AG09319 (cell line): ENCODE data around the gene UBE2N.

Source experiments
- DNase-seq: peaks from one replicate; pipeline ENCODE4 v3.0.0-alpha.2; 2010; ENCODE audit warnings: low read depth; ENCODE audit errors: extremely low read depth
- TF ChIP-seq, protein P1 (sequence below): IDR thresholded peaks from 2 replicates; pipeline ENCODE4 v1.5.1; 2011; ENCODE audit warnings: low read depth, mild to moderate bottlenecking, inconsistent platforms, low read length, moderate library complexity

The UBE2N gene

DNA sequence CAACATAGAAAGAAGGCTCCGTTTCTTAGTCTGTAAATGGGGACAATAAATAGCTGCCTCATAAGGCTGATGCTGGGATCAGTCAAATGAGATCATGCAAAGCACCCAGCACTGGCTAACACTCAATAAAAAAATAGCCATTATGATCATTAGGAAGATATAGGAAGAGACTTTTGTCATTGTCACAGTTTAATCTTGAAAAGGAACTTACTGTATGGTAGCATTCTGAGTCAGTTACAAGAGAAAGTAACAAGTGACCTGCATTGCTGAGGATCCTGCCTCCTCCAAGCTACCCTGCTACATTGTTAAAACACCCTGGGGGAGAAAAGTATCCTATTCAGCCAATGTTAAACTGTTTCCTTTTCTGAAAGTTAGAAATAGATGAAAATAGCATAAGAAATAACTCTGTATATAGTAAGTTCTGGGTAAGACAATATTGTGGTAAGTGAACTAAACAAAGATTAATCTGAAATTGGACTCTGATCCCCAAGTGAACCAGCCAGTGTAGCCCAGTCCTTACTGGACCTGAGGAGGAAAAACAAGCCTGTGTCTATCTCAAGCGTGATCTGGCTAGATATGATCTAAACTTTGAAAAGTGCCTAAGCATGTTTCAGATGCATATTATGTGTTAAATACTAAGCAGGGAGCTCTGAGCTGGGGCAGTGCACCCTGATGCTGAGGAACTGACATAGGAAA, 67.6 kb downstream of the UBE2N start:
- DNase-seq: no peak
- TF ChIP-seq, protein P1, sequence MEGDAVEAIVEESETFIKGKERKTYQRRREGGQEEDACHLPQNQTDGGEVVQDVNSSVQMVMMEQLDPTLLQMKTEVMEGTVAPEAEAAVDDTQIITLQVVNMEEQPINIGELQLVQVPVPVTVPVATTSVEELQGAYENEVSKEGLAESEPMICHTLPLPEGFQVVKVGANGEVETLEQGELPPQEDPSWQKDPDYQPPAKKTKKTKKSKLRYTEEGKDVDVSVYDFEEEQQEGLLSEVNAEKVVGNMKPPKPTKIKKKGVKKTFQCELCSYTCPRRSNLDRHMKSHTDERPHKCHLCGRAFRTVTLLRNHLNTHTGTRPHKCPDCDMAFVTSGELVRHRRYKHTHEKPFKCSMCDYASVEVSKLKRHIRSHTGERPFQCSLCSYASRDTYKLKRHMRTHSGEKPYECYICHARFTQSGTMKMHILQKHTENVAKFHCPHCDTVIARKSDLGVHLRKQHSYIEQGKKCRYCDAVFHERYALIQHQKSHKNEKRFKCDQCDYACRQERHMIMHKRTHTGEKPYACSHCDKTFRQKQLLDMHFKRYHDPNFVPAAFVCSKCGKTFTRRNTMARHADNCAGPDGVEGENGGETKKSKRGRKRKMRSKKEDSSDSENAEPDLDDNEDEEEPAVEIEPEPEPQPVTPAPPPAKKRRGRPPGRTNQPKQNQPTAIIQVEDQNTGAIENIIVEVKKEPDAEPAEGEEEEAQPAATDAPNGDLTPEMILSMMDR: no peak

DNA sequence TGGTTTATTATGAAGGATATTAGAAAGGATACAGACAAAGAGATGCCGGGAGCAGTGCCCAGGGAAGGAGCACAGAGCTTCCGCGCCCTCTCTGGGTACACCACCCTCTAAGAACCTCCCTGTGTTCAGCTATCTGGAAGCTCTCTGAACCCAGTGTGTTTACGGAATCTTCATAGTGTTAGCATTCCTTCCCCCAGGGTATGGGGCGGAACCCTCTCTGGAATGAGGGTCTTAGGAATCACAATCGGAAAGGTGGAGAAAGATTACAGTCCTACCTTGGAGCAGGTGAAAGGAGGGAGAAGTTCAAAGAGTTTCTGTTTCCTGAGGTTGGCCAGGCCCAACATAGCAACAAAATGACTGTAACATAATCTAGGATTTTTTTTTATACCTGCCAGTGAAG, 70.8 kb downstream of the UBE2N start:
- no peak for DNase-seq
- TF ChIP-seq, protein P1: no peak

DNA sequence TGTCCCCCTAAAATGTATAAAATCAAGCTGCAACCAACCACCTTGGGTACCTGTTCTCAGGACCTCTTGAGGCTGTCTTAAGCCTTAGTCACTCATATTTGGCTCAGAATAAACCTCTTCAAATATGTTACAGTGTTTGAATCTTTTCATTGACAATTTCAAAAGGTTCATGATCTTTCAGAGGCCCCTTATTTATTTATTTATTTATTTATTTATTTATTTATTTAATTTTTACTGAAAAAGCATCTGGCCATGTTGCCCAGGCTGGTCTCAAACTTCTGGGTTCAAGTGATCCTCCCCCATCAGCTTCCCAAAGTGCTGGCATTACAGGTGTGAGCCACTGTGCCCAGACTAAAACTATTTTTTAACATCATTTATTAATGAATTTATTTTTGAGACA, 72.2 kb downstream of the UBE2N start:
- no peak for DNase-seq
- TF ChIP-seq, protein P1: no peak

DNA sequence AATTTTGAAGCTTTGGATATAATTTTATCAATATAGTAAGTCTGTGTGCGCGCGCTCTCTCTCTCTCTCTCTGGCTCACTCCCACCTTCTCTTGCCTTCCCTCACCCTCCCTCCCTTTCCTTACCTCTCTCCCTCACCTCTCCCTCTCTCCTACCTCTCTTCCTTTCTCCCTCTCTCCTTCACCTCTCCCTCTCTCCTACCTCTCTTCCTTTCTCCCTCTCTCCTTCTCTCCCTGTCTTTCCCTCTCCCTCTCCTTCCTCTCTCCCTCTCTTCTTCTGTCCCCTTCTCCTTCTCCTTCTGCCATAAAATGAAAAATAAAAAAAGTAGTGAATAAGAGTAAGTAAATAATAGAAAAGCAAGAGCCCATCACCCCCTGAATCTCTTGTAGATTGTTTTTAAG, 73.0 kb downstream of the UBE2N start:
- TF ChIP-seq, protein P1: no peak

GRCh38 chr12:93366422-93366821, 75.3 kb downstream of the UBE2N start:
- no peak for DNase-seq
- TF ChIP-seq, protein P1: no peak

More for the DNA sequence above, 73.0 kb downstream of the UBE2N start:
- DNase-seq: no peak

DNA sequence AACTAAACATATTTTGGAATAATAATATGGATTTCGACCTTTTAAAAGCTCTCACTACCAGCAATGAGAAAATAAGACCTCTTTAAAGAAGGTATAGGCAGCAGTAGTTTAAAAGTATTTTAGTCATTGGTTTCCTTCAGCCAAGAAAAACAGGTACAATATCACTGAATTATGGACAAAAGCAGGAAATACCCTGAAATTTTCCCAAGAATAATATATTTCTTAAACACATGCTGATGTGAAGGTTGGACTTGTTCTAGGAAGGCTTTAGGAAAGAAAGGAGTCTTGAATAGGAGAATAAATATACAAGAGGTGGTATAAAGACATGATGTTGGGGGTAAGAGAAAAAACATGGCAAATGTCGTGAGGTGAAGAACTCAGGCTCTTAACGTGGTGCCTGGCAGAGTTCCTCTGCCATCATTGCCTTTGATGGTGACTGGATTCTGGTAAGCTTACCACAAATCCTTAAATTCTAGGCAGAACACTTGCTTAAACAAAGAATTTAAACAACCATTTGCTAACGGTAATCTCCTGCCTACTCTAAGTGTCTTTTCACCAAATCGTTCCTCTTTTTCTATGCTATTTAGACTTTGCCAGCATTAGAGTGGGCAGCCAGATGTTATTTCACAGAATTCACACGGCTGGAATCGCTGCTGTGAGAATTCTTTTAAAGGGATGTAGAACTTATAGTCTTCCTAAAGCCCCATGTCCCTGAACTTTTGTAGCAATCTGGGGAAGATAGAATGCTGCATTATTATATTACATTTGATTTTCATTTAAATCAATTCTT, 75.9 kb downstream of the UBE2N start:
- TF ChIP-seq, protein P1: no peak
- DNase-seq: no peak

DNA sequence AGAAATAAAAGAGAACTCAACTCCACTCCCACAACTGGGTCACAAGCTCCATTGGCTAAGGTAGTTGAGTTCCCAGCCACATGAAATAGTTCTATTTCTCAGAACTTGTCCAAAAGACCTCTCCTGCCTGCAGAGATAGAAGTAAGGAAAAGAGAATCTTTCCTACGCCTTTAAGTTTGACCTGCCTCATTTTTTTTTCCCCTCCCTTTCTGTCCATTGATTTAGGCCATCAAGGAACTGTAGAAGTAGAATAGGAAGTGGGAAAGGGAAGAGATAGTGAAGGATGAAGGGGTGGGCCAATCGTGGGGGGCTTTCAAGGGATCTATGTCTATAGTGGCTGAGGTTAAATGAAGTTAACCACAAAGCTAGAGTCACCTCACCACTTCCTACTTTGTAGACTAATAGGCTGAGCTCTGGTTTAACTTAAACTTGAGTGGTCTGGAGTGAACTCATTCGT, 77.9 kb downstream of the UBE2N start:
- TF ChIP-seq, protein P1: no peak
- DNase-seq: no peak
